ENCODE results near the gene BRD7. TPM values are rescaled to one million over a fixed set of nuclear protein-coding genes. Genes with fewer than 3 reads are reported as not detected.

Gene BRD7
- total and polyA plus RNA-seq, 2 donors (not counting 3 experiments of a cell fraction or from before 2014, with no cell fraction given): 17.1 to 69.1 TPM

GRCh38 chr16:50293041-50293783, 75.6 kb downstream of the BRD7 start:
- CTCF ChIA-PET: interaction anchor here (1.8 kb wide), 1 partner anchor 14 kb away, joined by 4 read pairs; no protein-coding TSS in a partner anchor
- FAIRE-seq (no peak), DNase-seq (ENCODE audit: low read depth, low spot score) (no peak)
- no peak for TF ChIP-seq POLR2A (IDR thresholded peaks at IDR 0.05; ENCODE audit: low read depth, low read length)
- TF ChIP-seq CTCF (IDR thresholded peaks at IDR 0.05; ENCODE audit: extremely low read depth in 1 of 2, insufficient read depth in 1 of 2, low read depth in 1 of 2, low read length in 2 of 2): no peak
- no peak for TF ChIP-seq GATA2 (IDR thresholded peaks at IDR 0.05; ENCODE audit: insufficient read depth, insufficient read length, low read depth, low read length)
- TF ChIP-seq FOS (IDR thresholded peaks at IDR 0.05; ENCODE audit: borderline replicate concordance, insufficient read depth, low read length): no peak
- no peak for TF ChIP-seq POLR2AphosphoS5 (IDR thresholded peaks at IDR 0.05; ENCODE audit: insufficient read depth, low read depth, low read length)
- TF ChIP-seq MAX (IDR thresholded peaks at IDR 0.05; ENCODE audit: insufficient read depth, insufficient read length): no peak
- no peak for TF ChIP-seq EZH2 (IDR thresholded peaks at IDR 0.05; ENCODE audit: borderline replicate concordance, low read depth, low read length, severe bottlenecking)
- no peak overlapping the region for H3K4me3 ChIP-seq (replicated peaks in 1 of 3; ENCODE audit: insufficient read depth in 1 of 3, low read depth in 1 of 3, low read length in 3 of 3)
- no peaks in the 10 kb centered on the region for H3K4me1 ChIP-seq (ENCODE audit: control insufficient read depth, extremely low read depth, insufficient read depth, low read length)
- intact Hi-C loops (cut with micrococcal nuclease) (no loop called here), dilution Hi-C loops (cut with MboI; ENCODE audit: extremely low pct_ligation_motif_present, low sequenced_read_pairs) (no loop called here)
- no peak overlapping the region for H2AFZ ChIP-seq (ENCODE audit: low read depth, low read length)
- no peaks in the 10 kb centered on the region for H3K9me1 ChIP-seq (replicated peaks; ENCODE audit: control insufficient read depth, extremely low read depth, insufficient read depth, low read length)
- no peak overlapping the region for H3K4me2 ChIP-seq (ENCODE audit: insufficient read depth, low read length)
- H4K20me1 ChIP-seq (replicated peaks; ENCODE audit: control insufficient read depth, extremely low read depth, insufficient read depth, low read length): no peaks in the 10 kb centered on the region
- H3K27ac ChIP-seq (ENCODE audit: insufficient read depth, low read depth, low read length): no peak overlapping the region
- H3K27me3 ChIP-seq (ENCODE audit: control insufficient read depth in 2 of 2, insufficient read depth in 2 of 2, low read length in 2 of 2): no peaks in the 10 kb centered on the region
- no peak overlapping the region for H3K9ac ChIP-seq (replicated peaks; ENCODE audit: extremely low read depth, insufficient read depth, low read length)
- H3K79me2 ChIP-seq (ENCODE audit: control insufficient read depth, insufficient read depth, low read length): no peaks in the 10 kb centered on the region
- POLR2A ChIA-PET: no interaction called here
- H3K36me3 ChIP-seq (ENCODE audit: control insufficient read depth in 2 of 2, extremely low read depth in 1 of 2, insufficient read depth in 2 of 2, low read length in 2 of 2): no peaks in the 10 kb centered on the region
- no peaks in the 10 kb centered on the region for H3K9me3 ChIP-seq (replicated peaks; ENCODE audit: control insufficient read depth, insufficient read depth, low read length)
- no TSS peak for BruUV-seq (replicated peaks)
